Neural cell (in vitro differentiated cells): ENCODE results near the gene POFUT1. TPM values are rescaled to one million over a fixed set of nuclear protein-coding genes. Genes with fewer than 3 reads are reported as not detected.

Source experiments
- H2AFZ ChIP-seq: fragments of 200-600, 300-800 bp; sonication (generic), shearing (Covaris generic); 2 replicates; pipeline ENCODE4 v1.6.0; 2014; ENCODE audit warnings: low read depth, mild to moderate bottlenecking, antibody characterized with exemption, low read length, moderate library complexity
- H3F3A ChIP-seq: fragments of 200-600 bp; shearing (Covaris generic); 2 replicates; pipeline ENCODE4 v1.6.1; 2016; ENCODE audit warnings: mild to moderate bottlenecking, moderate library complexity, mixed read lengths, antibody characterized with exemption, low read length; ENCODE audit not compliant: insufficient read depth, poor library complexity, severe bottlenecking
- H3K27ac ChIP-seq: fragments of 200-600, 300-800 bp; sonication (generic), shearing (Covaris generic); 2 replicates; pipeline ENCODE4 v1.5.1; 2014; ENCODE audit warnings: mild to moderate bottlenecking, low read length, moderate library complexity
- H3K27me3 ChIP-seq: fragments of 300-800, 200-600 bp; sonication (generic), shearing (Covaris generic); 2 replicates; pipeline ENCODE4 v1.6.0; 2014; ENCODE audit warnings: mild to moderate bottlenecking, low read depth, low read length, moderate library complexity; ENCODE audit not compliant: insufficient read depth
- H3K36me3 ChIP-seq: fragments of 300-800, 200-600 bp; sonication (generic), shearing (Covaris generic); 2 replicates; pipeline ENCODE4 v1.5.1; 2014; ENCODE audit warnings: mild to moderate bottlenecking, antibody characterized with exemption, low read length, moderate library complexity; ENCODE audit not compliant: insufficient read depth
- H3K4me2 ChIP-seq: fragments of 300-800, 200-600 bp; sonication (generic), shearing (Covaris generic); 2 replicates; pipeline ENCODE4 v1.6.0; 2014; ENCODE audit warnings: mild to moderate bottlenecking, low read length
- H3K4me3 ChIP-seq: fragments of 300-800, 200-600 bp; sonication (generic), shearing (Covaris generic); 2 replicates; pipeline ENCODE4 v1.5.1; 2014; ENCODE audit warnings: mild to moderate bottlenecking, low read length, moderate library complexity
- H3K79me2 ChIP-seq: fragments of 200-600 bp; shearing (Covaris generic); replicated peaks from 2 replicates; pipeline ENCODE4 v1.6.0; 2014; ENCODE audit warnings: mild to moderate bottlenecking, low read length, moderate library complexity; ENCODE audit not compliant: insufficient read depth
- H3K9ac ChIP-seq: fragments of 300-800, 200-600 bp; sonication (generic), shearing (Covaris generic); 2 replicates; pipeline ENCODE4 v1.6.1; 2016; ENCODE audit warnings: mild to moderate bottlenecking, low read length, mixed read lengths
- H3K9me2 ChIP-seq: fragments of 200-600 bp; shearing (Covaris generic); 2 replicates; pipeline ENCODE4 v1.6.1; 2016; ENCODE audit warnings: mild to moderate bottlenecking, low read length, mixed read lengths; ENCODE audit not compliant: insufficient read depth
- H3K9me3 ChIP-seq: fragments of 200-600, 300-800 bp; sonication (generic), shearing (Covaris generic); 2 replicates; pipeline ENCODE4 v1.6.1; 2016; ENCODE audit warnings: mild to moderate bottlenecking, mixed run types, low read length, moderate library complexity, mixed read lengths
- H4K20me1 ChIP-seq: fragments of 200-600 bp; shearing (Covaris generic); 2 replicates; pipeline ENCODE4 v1.6.1; 2016; ENCODE audit warnings: mild to moderate bottlenecking, mixed run types; ENCODE audit not compliant: insufficient read depth
- CTCF ChIP-seq: fragments of 450-650 bp; IDR thresholded peaks from 2 replicates; pipeline ENCODE4 v1.5.1; 2014; ENCODE audit warnings: antibody characterized with exemption, mild to moderate bottlenecking, moderate library complexity; ENCODE audit not compliant: poor library complexity, severe bottlenecking
- EP300 ChIP-seq: fragments of 450-650 bp; conservative IDR thresholded peaks from 2 replicates; pipeline ENCODE4 v1.6.1; 2014; ENCODE audit warnings: antibody characterized with exemption, mild to moderate bottlenecking, moderate library complexity; ENCODE audit not compliant: poor library complexity, severe bottlenecking
- EZH2 ChIP-seq: fragments of 200-600, 300-800 bp; shearing (Covaris generic), sonication (generic); IDR thresholded peaks from 2 replicates; pipeline ENCODE4 v1.6.1; 2014; ENCODE audit warnings: antibody characterized with exemption, low read length, borderline replicate concordance, mild to moderate bottlenecking; ENCODE audit not compliant: insufficient read depth, poor library complexity, severe bottlenecking
- MXI1 ChIP-seq: fragments of 450-650 bp; conservative IDR thresholded peaks from 2 replicates; pipeline ENCODE4 v1.6.1; 2014; ENCODE audit warnings: antibody characterized with exemption, mild to moderate bottlenecking; ENCODE audit not compliant: poor library complexity, severe bottlenecking
- POLR2AphosphoS5 ChIP-seq: IDR thresholded peaks from 2 replicates; pipeline ENCODE4 v1.6.1; 2012
- RAD21 ChIP-seq: fragments of 450-650 bp; conservative IDR thresholded peaks from 2 replicates; pipeline ENCODE4 v1.6.1; 2014; ENCODE audit warnings: antibody characterized with exemption, mild to moderate bottlenecking, moderate library complexity
- REST ChIP-seq: IDR thresholded peaks from 2 replicates; pipeline ENCODE4 v1.6.1; 2012; ENCODE audit warnings: borderline replicate concordance
- SMC3 ChIP-seq: fragments of 450-650 bp; conservative IDR thresholded peaks from 2 replicates; pipeline ENCODE4 v1.6.1; 2014; ENCODE audit warnings: antibody characterized with exemption, mild to moderate bottlenecking, moderate library complexity; ENCODE audit not compliant: poor library complexity
- TAF1 ChIP-seq: IDR thresholded peaks from 2 replicates; pipeline ENCODE4 v1.6.1; 2012; ENCODE audit warnings: low read depth
- polyA plus RNA-seq: library from polyadenylated mRNA; depleted of rRNA; stranded (reverse); fragments of >200 nt; gene quantifications from 2 replicates; pipeline ENCODE4 v1.2.3, GENCODE V29; 2014

The POFUT1 gene
- polyA plus RNA-seq, 1 donor from 2014 or later = 14.0 TPM

- TF ChIP-seq EZH2 = no peak
- TF ChIP-seq EP300 = no peak
- no peak for TF ChIP-seq POLR2AphosphoS5
- no peak for TF ChIP-seq RAD21
- TF ChIP-seq SMC3 = no peak
- no peak for TF ChIP-seq CTCF
- no peak for TF ChIP-seq MXI1
- no peak for TF ChIP-seq TAF1
- Histone ChIP-seq H3K27ac (no peak overlapping the region), H3K27me3 (no peaks in the 10 kb centered on the region), H4K20me1 (no peaks in the 10 kb centered on the region), H3K4me3 (peak overlapping the region; percentile 77), H3K9ac (peak overlapping the region; percentile 93), H3K36me3 (no peaks in the 10 kb centered on the region), H3F3A (no peaks in the 10 kb centered on the region), H3K9me3 (no peaks in the 10 kb centered on the region), H3K4me2 (peak overlapping the region; percentile 74), H3K79me2 (peaks cover 48% of the 10 kb centered on the region), H2AFZ (peak overlapping the region; percentile 97), H3K9me2 (no peaks in the 10 kb centered on the region)
These were observed 947 bp downstream of the POFUT1 start for GRCh38 chr20:32208499-32209154.

- Histone ChIP-seq H4K20me1 (no peaks in the 10 kb centered on the region), H3K9ac (no peak overlapping the region), H3K4me2 (no peak overlapping the region), H3F3A (no peaks in the 10 kb centered on the region), H3K9me2 (no peaks in the 10 kb centered on the region), H2AFZ (no peak overlapping the region), H3K4me3 (no peak overlapping the region), H3K36me3 (no peaks in the 10 kb centered on the region), H3K27ac (no peak overlapping the region), H3K27me3 (no peaks in the 10 kb centered on the region), H3K9me3 (no peaks in the 10 kb centered on the region), H3K79me2 (peaks cover 37% of the 10 kb centered on the region)
- TF ChIP-seq TAF1 = no peak
- no peak for TF ChIP-seq POLR2AphosphoS5
- no peak for TF ChIP-seq EZH2
- TF ChIP-seq EP300 = no peak
- no peak for TF ChIP-seq SMC3
- no peak for TF ChIP-seq CTCF
- TF ChIP-seq MXI1 = no peak
- TF ChIP-seq REST = no peak
- no peak for TF ChIP-seq RAD21
These were observed 2.3 kb downstream of the POFUT1 start for GRCh38 chr20:32209850-32210605.
